ENCODE data around the gene FAM217B.
"Not testable (repeated sequence)": the region's sequence is repeated elsewhere in the genome, so short reads cannot be mapped to it uniquely, and the experiment has no call there.

Gene FAM217B

GRCh38 chr20:59939052-59939878, 924 bp upstream of the FAM217B start:
- no peak for ATAC-seq

DNA sequence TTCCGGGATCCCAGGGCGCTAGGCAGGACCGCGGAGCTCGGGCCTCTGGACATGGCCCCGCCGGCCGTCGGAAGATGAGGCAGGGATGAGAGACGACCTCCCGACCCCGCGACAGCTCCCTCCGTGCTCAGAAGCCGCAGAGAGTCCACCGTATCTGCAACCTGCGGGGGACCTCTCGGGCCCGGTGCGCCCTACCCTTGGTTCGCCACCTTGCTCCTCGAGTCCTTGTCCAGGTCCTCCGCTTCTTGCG, 385 bp upstream of the FAM217B start:
- ATAC-seq: peak; percentile 1 to 3

- no peak for ATAC-seq
These were observed 736 bp downstream of the FAM217B start for GRCh38 chr20:59940956-59941294.

DNA sequence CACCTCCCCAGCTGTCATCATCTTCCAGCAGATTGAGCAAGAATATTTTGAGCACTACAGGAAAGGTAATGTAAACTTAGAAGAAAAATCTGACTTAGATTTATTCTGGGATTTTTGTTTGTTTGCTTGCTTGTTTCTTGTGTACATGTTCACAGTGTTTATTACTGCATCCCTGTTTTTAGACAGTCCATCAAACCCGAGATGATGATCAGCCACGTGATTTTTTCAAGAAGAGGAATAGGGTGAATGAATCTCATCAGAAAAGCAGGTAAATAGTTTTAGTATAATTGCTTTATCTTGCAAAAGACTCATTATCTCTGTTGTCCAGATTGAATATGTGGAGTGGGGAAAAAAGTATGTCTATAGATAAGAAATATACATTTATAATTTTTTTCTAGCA, 2.1 kb downstream of the FAM217B start:
- ATAC-seq: no peak

- no peak for ATAC-seq
These were observed 4.5 kb downstream of the FAM217B start for GRCh38 chr20:59944726-59945125.

DNA sequence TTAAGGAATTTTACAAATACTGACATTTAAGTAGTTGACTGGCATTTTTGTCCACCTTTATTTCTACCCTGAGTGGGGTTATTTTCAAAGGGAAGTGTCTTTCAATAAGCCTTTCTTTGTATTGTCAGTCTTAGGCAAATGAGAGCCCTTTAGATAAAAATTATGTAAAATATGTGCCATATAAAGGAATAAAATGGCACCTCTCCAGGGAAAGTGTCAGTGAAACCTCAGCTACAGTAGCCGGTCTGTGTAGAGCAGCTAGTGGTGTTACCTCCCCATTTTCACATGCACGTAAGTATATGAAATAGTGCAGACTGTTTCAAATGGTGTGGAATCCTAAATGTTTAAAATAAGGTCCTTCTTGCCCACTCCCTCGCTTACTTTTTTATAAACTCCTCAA, 5.0 kb downstream of the FAM217B start:
- ATAC-seq: no peak

- ATAC-seq: no peak
These were observed 5.5 kb downstream of the FAM217B start for GRCh38 chr20:59945731-59946130.

DNA sequence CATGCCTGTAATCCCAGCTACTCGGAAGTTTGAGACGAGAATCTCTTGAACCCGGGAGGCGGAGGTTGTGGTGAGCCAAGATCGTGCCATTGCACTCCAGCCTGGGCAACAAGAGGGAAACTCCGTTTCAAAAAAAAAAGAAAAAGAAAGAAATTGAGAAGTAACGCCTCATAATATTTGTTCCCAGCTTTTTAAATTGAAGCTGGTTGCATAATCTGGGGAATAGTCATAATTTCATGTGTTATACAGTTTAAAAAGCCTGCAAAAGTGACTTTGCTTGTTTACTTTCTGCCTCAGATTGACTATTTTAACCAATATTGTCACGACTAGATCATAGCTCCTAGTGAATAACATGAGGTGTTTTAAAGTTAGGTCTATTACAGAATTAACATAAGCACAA, 7.2 kb downstream of the FAM217B start:
- ATAC-seq: no peak

DNA sequence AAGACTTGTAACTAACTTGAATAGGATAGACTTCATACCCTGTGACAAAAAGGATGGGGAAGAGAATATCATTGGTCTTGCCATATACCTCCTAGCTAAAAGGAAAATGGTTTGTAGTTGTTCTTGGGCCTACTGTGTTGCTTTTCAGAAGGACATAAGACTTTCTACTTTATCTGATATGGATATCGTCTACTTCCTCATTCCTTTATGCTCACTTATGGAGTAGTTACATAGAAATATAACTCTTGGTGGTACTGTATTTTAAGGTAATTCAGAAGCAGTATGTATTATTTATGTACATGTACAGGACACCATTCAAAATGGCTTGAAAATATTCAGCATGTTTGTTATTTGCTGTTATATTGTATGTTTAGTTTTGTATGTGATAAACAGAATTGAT, 8.0 kb downstream of the FAM217B start:
- ATAC-seq: no peak

DNA sequence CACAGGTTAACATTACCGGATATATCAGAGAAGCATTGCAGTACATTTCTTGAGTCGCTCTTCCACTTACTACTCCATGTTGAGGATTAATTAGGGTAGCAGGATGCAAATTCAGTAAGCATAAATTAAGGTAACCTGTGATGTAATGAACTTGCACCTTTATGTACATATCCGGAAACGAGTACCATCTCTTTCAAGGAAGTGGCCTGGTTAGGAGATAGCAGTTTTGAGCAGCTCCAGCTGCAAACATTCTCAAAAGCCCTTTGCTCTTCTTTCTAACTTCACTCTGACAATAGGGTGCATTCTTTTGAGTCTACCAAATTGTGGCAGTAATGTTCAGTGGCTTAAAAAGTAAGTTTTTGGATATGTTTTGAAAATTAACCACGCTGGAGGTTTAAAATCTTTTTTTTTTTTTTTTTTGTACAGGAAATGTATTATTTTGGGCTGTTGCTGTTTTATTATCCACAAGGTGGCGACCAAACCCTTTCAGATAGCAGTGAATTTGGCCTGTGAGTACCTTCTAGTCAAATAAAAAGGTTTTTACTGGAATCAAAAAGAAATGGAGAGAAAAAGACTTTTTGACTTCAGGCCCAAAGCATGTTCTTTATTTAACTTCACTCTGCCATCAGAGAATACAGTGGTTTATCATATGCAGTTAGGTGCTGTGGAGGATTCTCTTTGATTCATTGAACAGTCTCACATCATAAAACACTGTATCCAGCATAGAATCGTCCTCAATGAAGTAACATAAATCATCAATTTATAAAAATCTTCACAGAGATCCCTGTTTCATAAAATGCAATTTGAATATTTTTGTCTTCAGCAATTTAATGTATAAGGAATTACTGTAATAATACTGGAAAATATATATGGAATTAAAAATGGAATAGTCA, 8.9 kb downstream of the FAM217B start:
- peak; percentile 35 to 58 for ATAC-seq

DNA sequence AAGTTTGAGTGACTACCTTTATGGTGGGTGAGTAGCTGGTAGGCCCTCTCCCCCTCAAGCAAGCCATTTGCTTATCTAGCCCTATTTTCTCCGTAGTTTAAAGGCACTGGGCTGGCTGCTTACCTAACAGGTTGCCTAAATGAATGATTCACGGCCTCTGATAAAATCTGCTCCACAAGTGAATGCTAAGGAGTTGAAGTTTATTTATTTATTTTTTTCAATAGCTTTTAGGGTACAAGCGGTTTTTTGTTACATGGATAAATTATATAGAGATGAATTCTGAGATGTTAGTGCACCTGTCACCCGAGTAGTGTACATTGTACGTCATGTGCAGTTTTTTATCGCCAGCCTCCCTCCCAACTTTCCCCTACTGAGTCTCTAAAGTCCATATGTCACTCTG, 9.7 kb downstream of the FAM217B start:
- no peak for ATAC-seq

GRCh38 chr20:59954718-59955117, 14.5 kb downstream of the FAM217B start:
- no peak for ATAC-seq

DNA sequence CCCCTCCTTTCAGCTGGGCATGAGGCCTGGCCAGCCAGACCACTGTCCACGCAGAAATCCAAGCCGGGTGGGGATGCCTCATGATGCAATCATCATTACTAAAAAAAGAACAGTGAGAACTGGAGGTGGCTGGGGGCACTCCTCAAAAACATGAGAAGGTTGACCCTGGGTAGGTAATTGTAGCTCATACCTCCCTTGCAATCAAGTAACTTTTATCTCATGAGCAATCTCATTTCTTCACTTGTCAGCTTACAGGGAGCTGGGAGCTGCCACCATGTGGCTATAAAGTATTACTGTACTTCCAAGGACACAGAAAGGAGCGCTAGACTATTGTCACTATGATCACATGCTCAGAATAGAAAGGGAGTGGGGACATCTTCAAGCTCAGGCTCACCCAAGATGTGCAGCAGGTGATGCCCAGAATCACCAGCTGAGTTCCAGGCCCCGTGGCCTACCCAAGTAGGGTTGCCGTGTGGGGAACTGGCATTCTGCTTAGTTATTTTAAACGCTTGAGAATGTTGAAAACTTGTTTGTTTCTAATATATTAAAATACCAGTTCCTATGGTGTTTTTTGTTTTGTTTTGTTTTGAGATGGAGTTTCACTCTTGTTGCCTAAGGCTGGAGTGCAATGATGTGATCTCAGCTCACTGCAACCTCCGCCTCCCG, 15.1 kb downstream of the FAM217B start:
- no peak for ATAC-seq

- not testable (repeated sequence) for ATAC-seq
These were observed 17.4 kb downstream of the FAM217B start for GRCh38 chr20:59957568-59957967.

- no peak for ATAC-seq
These were observed 17.9 kb downstream of the FAM217B start, which contains the start of gene CDH26 for GRCh38 chr20:59958123-59958522. Gene CDH26 (plus strand): TSS chr20:59958423. CDS start chr20:59958727, 304 bp downstream.

DNA sequence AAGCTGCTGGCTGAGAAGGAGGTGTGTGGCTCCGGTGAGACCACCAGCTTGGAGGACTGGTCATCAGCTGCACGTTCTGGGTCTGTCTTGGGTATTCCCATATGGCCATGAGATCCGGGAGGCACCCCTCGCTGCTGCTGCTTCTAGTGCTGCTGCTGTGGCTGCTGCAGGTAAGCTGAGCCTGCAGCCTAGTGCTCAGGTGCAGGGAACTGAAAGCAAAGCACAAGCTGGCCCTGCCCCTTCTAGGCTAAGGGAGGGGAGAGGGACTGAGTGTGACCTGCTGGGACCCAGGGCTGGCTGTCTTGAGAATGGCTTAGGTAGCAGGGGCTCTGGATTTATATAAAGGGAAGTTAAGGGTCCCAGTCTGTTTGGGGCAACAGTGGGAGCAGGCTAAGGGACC, 18.4 kb downstream of the FAM217B start:
- no peak for ATAC-seq

DNA sequence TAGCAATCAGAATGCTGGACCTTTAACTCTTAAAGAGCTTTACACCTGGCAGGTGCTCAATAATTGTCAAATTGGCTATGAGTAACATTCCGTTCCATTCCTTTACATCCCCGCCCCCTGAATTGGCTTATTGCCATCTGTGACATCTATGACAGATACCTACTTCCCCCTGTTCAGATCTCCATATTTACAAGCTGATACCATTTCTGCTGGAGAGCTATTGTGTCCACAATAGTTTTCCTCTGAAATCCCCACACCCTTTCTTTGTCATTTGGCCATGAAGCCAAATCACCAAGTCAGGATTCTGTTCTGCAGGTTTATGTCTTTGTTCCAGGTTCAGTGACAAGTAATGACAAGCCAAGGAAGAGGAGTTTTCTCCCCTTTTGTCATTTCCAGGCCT, 21.2 kb downstream of the FAM217B start:
- ATAC-seq: no peak

DNA sequence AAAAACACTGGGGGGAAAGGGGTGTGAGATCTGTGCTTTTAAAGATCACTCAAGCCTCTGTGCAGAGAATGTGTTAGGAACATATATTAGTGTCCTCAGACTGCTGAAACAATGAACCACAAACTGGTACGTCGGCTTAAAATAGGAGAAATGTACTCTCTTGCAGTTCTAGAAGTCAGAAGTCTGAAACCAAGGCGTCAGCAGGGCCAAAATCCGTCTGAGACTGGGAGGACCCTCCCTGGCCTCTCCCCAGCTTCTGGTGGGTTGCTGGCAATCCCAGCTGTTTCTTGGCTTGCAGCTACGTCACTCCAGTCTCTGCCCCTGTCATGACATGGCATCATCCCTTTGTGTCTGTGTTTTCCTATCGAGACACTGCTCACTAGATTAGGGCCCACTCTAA, 22.0 kb downstream of the FAM217B start:
- no peak for ATAC-seq

DNA sequence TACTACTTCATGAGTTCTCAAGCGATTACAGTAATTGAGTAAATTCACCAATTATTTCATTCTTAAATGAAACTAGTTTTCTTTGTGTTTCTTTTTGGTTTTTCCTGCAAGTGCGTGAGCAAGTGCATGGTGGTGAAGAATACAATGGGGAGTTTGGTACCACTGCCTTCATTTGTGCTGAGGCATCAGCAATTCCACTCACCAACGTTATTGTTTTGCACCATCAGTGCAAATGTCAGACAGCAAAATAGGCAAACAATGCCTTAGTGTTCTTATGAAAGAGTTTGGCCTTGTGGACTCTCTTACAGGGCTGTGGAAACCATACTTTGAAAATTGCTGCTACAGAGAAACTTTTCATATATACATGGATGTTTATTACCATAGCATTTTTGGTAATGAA, 26.2 kb downstream of the FAM217B start:
- no peak for ATAC-seq

DNA sequence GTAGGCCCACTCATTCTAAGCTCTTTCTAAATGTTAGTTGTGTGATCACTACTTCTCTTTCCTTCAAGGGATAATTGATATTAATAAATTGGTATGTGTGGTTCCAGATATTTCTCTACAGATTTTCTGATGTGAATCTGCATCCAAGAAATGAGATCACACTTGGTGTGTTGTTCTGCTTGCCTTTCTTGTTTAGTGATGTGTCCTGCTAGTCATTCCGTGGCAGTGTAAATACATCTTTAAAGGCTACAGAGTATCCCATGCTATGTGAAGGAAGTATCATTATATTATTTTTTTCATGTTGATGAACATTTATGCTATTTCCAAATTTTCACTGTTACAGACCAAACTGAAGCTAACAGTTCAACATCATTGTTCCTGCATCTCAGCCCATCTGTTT, 31.2 kb downstream of the FAM217B start:
- ATAC-seq: no peak

DNA sequence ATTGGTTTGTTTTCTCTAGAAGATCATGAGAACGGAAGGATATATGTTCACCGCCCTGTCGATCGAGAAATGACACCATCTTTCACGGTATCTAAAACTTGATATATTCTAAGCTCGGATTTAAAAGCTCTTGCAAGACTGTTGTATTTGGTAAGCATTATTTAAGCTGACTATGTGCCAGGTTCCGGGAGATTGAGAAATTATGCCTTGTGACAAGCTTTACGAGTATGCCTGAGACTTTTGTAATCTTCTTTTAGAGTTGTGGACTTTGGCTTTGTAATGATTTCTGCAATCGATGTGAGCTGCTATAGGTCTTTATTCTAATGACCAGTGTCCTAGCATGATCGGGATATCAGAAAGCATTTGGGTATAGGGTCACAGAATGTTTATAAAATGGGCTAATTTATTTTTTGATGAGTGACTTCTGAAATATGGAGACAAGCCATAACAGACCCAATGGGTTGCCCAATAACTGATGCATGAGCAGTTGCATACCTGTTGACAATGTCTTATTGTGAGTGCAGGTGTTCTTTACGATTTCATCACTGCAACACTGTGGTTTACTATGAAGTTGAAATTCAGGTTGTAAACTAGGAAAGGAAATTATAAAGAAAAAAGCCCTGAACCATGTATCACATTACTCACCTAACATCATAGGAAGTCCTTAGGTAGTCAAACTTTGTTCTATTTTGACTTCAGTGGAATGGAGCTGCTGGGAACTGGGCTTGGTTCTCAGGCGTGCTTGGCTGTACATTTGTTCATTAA, 32.0 kb downstream of the FAM217B start:
- no peak for ATAC-seq

DNA sequence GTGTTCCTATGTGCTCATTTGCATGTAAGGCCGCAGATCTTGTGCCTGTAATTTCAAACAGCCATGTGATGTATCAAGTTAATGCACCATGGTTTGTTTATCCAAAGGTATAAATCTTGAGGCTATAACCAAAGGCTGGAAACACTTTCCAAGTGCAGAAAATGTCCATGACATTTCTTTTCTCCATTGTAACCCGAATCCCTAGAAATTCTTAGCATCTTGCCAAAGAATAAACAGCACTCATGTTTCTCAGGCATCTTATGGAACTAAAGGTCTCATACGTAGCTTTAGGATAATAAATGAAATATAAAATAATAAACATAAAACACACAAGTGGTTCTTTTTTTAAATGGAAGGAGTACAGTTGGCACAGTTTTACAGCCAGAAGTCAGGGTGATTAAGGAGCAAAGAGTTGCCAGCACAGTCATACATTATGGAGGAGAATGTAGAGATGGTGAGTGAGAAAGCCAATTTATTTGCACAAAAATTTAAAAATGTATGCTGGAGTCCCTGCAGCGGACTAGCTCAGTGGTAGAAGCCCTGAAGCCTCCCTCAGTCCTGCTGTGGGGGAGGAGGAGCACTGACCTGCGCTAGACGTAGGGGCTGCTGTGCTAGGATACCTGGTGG, 36.1 kb downstream of the FAM217B start:
- no peak for ATAC-seq

DNA sequence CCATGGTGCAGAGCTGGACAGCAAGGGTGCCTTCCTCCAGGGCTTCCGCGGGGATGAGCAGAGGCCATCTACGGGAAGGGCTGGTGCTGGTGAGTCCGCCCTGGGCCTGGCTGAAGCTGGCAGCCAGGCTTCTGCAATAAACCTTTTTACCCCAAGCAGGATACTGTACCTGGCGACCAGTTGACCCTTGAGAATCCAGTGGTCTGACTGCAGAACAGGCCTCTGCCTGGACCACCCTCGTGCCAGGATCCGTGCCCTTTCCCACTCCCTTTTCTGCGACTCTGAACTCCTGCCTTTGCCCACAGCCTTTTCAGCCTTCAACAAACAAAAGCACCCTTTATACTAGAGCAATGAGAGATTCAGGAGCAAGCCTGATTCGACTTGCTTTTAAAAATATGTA, 36.9 kb downstream of the FAM217B start:
- ATAC-seq: no peak
